ENCODE data around the gene IQSEC3.

Gene IQSEC3

GRCh38 chr12:163406-163986 lies 96.9 kb downstream of the IQSEC3 start:
- no peak for DNase-seq (ENCODE audit: low read depth)

GRCh38 chr12:164207-164606 lies 97.6 kb downstream of the IQSEC3 start:
- no peak for DNase-seq (ENCODE audit: low read depth)

DNA sequence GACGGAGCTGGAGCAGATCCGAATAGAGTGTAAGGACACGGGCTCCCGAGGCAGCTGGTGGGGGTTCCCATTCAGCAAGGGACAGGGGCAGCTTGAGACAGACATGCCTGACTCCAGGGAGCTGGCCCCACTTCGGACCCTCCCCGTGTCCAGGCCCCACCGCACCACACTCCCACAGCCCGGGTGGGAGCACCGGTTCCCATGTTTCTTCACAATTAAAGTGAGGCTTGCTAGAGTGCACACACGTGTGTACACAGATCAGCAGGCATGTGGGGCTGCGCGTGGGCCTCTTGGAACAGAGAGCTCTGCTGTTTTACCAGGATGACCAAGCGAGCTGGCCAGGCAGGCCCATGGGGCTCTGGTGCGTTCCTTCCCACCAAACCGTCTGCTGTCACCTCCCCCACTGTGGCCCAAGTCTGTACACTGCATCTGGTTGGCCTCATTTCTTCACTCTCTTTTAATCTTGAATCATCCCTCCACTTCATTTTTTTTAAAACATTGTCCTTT lies 99.3 kb downstream of the IQSEC3 start:
- no peak for DNase-seq (ENCODE audit: low read depth)

GRCh38 chr12:166425-167075 lies 100.0 kb downstream of the IQSEC3 start:
- no peak for DNase-seq (ENCODE audit: low read depth)

- DNase-seq (ENCODE audit: low read depth), result no peak
These were observed 101.5 kb downstream of the IQSEC3 start for GRCh38 chr12:167959-168600.

DNA sequence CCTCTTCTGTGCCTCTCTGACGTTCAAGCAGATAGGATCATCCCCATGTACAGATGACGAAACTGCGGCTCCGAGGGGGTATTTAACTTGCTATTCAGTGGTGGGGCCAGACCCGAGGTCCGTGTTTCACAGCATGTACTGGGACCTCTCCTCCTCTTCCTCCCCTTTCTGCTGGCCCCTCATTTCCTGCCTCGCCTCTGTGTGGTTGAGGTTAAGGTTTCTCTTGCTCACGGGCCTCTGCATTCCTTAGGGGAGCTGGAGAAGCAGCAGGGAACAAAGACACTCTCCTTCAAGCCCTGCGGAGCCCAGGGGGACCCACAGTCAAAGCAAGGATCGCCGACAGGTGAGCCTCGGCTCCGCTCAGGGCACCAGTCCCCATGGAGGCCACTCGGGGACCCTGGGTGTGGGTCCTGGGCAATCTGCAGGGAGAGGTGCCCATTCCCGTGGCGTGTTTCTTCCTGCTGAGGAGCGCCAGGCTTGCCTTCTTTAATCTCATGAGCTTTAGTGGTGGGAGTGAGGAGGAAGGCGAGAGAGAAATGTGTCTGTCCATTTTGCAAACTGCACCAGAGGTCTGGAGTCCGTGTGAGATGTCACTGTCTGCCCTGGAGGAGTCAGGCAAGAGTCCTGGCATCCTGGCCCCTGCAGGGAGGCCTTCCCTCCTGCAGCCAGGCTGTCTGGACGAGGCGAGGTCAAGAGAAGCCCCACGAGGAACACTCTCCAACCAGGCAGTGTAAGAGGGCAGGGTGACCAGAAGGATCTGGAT lies 102.4 kb downstream of the IQSEC3 start:
- DNase-seq (ENCODE audit: low read depth), result no peak

GRCh38 chr12:169528-170370 lies 103.2 kb downstream of the IQSEC3 start:
- DNase-seq (ENCODE audit: low read depth), result no peak

DNA sequence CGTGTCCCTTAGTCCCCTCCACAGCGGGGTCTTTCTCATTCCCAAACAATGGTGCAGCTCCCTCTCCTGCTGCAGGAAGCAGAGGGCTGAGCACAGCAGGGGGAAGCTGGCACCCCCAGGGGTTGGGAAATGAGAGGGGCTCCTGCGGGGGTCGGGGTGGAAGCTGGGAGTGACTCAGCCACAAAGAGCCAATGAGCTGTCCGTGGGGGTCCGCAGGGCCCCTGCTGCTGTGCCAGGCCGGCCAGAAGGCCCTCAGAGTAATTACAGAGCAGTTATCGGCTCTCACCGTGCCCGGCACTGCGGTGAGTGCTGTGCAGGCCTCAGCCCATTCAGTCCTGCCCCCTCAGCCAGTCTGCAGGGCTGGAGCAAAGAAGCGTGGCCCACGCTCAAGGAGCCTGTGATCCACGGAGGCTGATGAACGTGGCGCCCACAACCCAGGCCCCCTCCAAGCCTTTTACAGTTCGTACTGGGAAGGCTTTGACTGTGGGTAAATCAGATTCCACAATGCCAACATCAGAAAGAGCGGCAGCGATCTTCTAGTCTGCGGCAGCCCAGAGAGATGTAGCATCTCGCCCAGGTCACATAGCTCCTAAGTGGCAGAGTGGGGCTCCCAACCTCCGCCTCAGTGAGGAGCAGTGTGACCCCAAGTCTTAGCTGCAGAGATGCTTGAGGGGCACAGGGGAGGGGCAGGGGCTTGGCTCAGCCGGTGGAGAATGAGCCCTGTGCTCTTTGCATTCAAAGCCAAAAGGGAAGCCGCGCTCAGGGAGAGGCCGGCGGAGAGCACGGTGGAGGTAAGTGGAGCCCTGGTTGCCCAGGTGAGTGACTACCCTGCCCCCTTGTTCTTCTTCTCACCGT lies 104.0 kb downstream of the IQSEC3 start:
- DNase-seq (ENCODE audit: low read depth), result no peak

DNA sequence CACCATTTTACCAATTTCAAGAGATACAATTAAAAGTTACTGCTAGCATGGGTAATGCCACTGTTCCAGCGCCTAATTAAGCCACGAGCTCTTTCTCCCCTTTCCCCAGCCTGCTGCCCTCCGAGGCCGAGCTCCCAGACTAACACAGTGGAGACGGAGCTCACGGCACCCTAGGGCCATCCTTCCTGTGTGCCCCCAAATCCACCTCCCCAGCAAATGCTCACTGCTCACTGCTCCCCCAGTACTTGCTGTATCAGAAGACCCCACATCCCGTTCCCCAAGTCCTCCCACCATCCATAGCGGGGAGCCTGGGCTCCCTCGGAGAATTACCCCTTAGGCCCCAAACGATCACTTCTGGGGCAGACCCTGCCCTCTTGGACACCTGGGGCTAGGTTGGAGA lies 104.7 kb downstream of the IQSEC3 start:
- no peak for DNase-seq (ENCODE audit: low read depth)

DNA sequence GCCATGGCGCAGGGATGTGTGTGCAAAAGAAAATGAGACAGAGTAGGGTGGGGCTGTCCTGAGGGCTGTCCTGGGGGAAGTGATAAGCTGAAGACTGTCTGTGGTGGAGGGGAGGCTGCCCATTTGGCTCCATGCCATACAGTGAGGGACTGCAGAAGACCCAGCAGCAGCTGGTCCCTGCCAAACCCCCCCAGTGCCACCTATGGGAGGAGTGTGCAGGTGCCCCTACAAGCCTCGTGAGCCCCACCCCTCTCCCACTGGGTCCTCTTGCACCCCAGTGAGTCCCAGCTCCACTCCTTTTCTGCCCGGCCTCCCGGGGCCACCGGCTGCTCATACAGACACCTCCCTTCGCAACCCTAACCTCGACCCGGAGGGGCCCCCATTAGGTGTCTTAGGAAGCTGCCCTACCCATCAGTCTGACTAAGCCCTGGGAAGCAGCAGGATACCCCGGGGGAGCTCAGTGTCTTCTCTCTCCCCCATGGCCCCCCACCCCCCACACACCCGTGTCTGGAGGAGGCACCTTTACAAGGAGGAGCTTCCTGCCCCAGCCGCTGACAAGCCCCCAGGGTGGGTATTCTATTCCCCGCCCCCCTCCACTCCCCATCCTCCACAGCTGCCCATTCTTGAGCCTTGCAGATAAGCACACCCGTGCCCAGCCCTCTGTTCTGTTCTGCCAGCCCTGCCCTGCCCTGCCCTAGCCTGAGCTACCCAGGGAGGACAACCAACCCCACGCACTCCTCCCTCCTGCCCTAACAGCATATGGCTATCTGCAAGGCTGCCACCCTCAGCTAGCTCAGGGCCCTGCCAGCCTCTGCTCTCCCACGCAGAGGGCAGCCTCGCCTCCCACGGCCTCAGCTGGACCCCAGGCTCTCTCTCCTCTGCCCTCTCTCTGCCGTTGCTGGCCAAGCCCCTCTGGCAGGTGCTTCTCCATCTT lies 105.4 kb downstream of the IQSEC3 start:
- DNase-seq (ENCODE audit: low read depth), result no peak

DNA sequence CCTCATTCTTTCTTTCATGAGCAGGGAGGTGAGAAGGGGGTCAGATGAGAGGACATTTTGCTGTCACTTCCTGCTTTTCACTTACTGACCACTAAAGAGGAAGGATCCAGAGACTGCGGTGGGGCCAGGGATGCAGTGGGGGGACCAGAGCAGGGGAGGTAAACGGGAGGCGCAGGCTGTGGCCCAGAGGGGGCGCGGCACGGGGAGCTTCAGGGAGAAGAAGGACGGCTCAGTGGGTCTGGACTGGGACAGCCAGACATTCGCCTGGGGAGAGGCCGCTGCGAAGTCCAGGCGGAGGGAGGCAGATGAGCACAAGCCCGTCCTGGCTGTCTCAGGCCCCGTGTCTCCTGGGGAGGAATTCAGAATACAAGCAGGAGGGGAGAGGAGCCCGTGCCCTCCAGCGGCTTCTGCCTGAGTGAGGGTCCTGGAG lies 106.2 kb downstream of the IQSEC3 start:
- DNase-seq (ENCODE audit: low read depth), result no peak

GRCh38 chr12:174124-174523 lies 107.6 kb downstream of the IQSEC3 start:
- no peak for DNase-seq (ENCODE audit: low read depth)

GRCh38 chr12:174596-174995 lies 108.0 kb downstream of the IQSEC3 start:
- no peak for DNase-seq (ENCODE audit: low read depth)

DNA sequence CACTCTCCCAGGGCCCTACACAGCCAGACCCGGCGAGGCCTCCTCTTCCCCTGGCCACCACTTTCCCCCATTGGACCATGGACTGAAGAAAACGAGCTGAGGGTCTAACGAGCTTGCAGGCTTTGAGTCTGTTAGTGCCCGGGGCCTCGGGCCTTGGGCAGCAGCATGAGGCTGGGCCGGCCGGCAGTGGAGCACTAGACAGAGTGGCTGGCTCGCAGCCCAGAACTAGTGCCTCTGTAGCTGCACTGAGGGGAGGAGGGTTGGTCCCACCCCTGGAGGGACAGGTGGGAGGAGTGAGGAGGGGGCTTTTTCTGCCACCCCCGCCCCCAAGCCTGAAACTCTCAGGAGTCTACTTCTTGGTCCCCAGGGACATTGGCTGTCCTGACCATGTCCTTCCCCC lies 108.7 kb downstream of the IQSEC3 start:
- no peak for DNase-seq (ENCODE audit: low read depth)

DNA sequence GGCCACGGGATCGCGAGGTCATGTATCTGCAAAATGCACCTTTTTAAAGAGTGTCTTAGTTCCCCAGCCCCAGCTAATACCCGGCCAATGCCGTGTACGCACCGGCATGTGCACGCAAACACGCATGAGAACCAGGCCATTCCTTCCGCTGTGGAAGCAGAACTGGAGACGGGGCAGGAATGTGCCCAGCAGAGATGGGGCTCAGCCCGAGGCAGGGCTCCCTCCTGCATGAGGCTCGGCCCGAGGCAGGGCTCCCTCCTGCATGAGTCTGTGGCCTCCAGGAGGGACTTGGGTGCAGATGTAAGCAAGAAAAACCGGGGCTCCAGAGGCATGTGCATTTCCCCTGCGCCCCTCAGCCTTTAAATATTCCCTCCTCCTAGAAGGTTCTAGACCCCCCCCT lies 109.2 kb downstream of the IQSEC3 start:
- no peak for DNase-seq (ENCODE audit: low read depth)

DNA sequence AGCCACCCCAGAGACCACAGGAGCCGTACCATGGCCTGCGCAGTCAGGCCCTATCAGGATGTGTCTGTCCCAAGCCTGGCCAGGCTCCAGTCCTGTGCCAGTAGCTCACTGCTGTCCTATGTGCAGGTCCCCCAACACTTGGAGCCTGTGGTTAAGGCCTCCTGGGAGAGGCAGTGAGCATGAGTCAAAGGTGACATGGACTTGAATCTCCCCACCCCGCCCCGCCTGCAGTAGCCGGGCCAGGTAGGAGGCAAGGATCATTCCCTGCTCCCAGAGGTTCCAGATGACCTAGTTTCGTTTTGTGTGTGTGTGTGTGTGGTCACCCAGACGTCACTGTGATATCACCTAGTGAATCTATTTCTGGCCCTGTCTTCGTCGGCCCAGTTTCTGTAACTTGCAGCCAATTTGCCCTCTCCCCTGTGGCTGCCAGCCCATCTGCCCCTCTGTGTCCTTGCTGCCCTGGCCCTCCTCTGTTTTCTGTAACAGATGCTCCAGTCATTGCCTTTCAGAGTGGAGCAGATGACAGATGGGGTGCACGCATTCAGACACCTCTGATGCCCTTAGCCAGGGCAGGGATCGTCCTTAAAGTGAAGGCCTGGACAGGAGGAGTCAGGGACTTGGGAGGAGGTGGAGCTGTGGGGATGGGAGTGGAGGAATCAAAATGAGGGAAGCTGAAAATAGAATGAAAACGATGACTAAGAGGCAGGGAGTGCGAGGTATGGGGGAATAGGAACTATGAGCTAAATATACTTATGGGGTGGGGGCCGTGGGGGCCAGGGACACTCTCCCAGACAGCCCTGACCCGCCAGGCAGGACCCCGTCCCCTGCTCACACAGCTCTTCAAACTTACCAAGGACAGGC lies 110.0 kb downstream of the IQSEC3 start:
- DNase-seq (ENCODE audit: low read depth), result no peak

DNA sequence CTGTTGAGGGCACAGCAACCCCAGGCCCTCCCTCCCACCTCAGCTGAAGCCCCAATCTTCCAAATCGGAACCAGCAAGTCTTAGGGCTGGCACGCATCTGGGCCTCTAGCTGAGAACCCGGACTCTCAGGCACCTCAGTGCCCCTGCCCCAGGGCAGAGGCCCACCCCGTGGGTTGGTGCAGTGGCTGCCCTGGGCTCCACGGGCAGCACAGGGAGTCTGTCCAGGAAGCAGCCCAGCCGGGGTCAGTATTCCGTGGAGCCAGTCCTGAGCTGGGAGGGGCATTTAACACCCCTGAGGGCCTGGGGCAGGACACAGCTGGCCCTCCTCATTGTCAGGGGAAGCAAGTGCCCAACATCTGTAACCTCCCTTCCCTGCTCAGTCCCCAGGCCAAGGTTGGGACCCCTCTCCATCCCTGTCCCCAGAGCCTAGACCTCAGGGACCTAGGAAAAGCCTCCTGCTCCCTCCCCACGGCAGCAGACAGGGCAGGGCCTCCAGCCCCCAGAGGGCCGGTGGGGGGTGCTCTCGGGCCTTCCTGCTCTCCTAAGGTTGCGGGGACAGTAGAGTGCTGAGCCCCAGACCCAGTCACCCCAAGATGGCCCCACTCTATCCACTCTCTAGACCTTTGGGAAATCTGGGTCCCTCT lies 110.9 kb downstream of the IQSEC3 start:
- DNase-seq (ENCODE audit: low read depth), result no peak

Data from stimulated activated CD8-positive, alpha-beta memory T cell treated with anti-CD3 and anti-CD28 coated beads, Interleukin-15, amount 100 ng/mL, for 24 hours (primary cell).